ENCODE results near the gene MACC1.
"Not testable (repeated sequence)": the region's sequence is repeated elsewhere in the genome, so short reads cannot be mapped to it uniquely, and the experiment has no call there.

MACC1 gene

GRCh38 chr7:20124087-20124486, 93.1 kb downstream of the MACC1 start:
- DNase-seq = not testable (repeated sequence)

GRCh38 chr7:20122653-20123316, 94.4 kb downstream of the MACC1 start:
- DNase-seq = not testable (repeated sequence)

- no peak for DNase-seq
Observed at GRCh38 chr7:20122073-20122472, 95.1 kb downstream of the MACC1 start.

GRCh38 chr7:20121404-20121803, 95.8 kb downstream of the MACC1 start:
- no peak for DNase-seq

- not testable (repeated sequence) for DNase-seq
Observed at GRCh38 chr7:20120611-20121168, 96.5 kb downstream of the MACC1 start.

GRCh38 chr7:20116869-20117268, 100.3 kb downstream of the MACC1 start:
- DNase-seq = no peak

- no peak for DNase-seq
Observed at GRCh38 chr7:20114468-20114867, 102.7 kb downstream of the MACC1 start.

GRCh38 chr7:20113427-20114027, 103.7 kb downstream of the MACC1 start:
- DNase-seq = no peak

- no peak for DNase-seq
Observed at GRCh38 chr7:20112696-20113095, 104.5 kb downstream of the MACC1 start.

- no peak for DNase-seq
Observed at GRCh38 chr7:20111821-20112542, 105.2 kb downstream of the MACC1 start.

- no peak for DNase-seq
Observed at GRCh38 chr7:20107582-20107981, 109.6 kb downstream of the MACC1 start.

GRCh38 chr7:20104696-20105095, 112.5 kb downstream of the MACC1 start:
- no peak for DNase-seq

GRCh38 chr7:20102982-20103381, 114.2 kb downstream of the MACC1 start:
- no peak for DNase-seq

GRCh38 chr7:20095862-20096261, 121.3 kb downstream of the MACC1 start:
- no peak for DNase-seq

- no peak for DNase-seq
Observed at GRCh38 chr7:20095436-20095835, 121.7 kb downstream of the MACC1 start.

- no peak for DNase-seq
Observed at GRCh38 chr7:20089431-20089830, 127.8 kb downstream of the MACC1 start.

- DNase-seq = no peak
Observed at GRCh38 chr7:20085086-20085485, 132.1 kb downstream of the MACC1 start.
